Stimulated activated CD8-positive, alpha-beta memory T cell treated with anti-CD3 and anti-CD28 coated beads, Interleukin-15, amount 100 ng/mL, for 1 hour (primary cell): ENCODE results near the gene PMFBP1.

Source experiments
- DNase-seq: peaks from one replicate; pipeline ENCODE4 v3.0.0-alpha.2; 2020; ENCODE audit warnings: low read depth

The PMFBP1 gene

GRCh38 chr16:72182976-72183375 lies 11.0 kb upstream of the PMFBP1 start:
- DNase-seq: no peak

- DNase-seq: no peak
Measured at GRCh38 chr16:72179204-72179970, 7.4 kb upstream of the PMFBP1 start.

DNA sequence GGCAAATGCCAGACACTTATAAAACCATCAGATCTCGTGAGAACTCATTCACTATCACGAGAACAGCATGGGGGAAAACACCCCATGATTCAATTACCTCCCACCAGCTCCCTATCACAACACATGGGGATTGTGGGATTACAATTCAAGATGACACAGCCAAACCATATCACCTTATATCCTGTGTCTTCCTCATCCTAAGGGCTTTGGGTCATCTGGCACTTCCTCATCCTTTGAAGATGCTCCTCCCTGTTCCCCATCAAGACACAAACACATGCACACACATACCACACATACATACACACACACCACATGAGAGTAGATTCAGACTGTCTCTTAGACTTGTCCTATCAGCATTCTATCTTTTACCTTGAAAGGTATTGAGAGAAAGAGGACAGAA lies 2.8 kb upstream of the PMFBP1 start:
- DNase-seq: no peak

DNA sequence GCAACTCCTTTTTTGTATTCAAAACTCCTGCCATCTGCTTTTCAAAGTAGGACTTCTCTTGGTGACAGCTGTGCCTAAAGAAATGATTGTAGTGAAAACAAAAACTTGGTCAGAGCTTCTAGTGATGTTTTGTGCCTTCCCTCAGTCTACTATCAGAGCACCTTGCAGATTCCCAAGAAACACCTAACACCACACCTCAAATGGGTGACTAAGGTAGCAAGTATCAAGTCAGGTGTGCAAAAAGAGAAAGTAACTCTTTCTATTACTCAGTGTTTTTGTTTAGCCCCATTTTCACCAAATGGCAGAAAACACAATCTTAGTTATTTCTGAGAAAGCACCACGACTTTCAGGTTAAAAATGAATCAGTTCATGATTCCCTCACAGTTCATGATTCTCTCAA lies 2.0 kb upstream of the PMFBP1 start:
- DNase-seq: no peak

DNA sequence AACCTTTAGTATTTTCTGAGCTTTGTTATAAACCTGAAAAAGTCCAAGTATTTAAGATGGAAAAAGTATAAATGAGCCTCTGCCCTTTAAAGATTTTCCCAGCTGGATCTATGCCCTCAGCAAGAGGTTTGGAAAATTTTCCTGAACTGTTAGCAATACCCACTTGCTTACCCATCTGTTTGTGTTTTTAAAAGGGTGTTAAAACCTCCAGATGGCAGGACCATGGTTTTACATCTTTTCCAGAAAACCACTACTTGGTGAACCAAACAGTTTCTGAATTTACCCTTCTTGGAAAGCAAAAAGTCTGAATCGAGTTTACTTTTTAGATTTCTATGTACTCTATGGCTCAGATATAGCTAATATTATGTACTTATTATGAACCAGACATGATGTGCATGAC lies 719 bp downstream of the PMFBP1 start:
- DNase-seq: no peak

DNA sequence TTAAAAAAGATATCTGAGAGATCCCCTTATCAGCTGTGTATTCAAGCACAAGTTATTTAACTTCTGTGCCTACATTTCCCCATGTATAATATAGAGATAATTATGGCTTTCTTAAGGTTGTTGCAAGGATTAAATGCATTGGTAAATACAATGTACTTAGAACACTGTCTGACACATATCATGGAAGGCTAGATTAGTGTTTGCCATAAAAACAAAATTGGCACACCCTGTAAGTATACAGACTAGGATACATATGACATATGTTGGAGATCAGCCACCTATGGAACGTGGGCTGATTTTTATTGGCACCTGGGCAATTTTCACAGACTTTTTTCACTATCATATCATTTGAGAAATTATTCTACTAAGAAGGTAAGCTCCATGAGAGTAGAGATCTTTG lies 2.2 kb downstream of the PMFBP1 start:
- no peak for DNase-seq

GRCh38 chr16:72168365-72168764 lies 3.6 kb downstream of the PMFBP1 start:
- DNase-seq: no peak

- no peak for DNase-seq
Measured at GRCh38 chr16:72166954-72167561, 4.9 kb downstream of the PMFBP1 start.

DNA sequence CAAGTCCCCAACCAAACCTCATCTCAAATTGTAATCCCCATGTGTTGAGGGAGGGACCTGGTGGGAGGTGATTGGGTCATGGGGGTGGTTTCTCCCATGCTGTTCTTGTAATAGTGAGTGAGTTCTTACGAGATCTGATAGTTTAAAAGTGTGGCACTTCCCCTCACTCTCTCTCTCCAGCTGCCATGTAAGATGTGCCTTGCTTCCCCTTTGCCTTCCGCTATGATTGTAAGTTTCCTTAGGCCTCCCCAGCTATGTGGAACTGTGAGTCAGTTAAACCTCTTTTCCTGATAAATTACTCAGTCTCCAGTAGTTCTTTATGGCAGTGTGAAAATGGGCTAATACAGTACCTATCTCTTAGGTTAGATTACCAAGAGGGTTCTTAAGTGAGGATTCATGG lies 5.8 kb downstream of the PMFBP1 start:
- DNase-seq: no peak

- DNase-seq: no peak
Measured at GRCh38 chr16:72164691-72165090, 7.3 kb downstream of the PMFBP1 start.

- no peak for DNase-seq
Measured at GRCh38 chr16:72162105-72162692, 9.8 kb downstream of the PMFBP1 start.

DNA sequence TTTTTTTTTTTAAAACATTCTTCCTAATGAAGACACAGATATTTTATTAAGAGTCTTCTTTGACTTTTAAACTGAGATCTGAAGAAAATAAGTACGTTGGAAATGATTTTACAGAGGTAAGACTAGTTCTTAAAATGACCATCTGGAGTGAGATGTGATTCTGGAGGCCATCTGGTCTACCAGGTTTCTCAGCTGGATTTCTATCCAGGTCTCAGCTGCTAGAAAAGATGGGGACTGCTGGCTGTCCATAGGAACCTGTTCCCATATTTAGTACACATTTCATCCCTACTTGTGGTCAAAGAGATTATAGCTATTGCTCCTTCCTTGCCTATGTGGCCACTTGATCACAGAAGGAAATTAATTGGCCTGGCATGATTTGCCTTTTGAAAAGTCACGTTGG lies 12.2 kb downstream of the PMFBP1 start:
- no peak for DNase-seq

DNA sequence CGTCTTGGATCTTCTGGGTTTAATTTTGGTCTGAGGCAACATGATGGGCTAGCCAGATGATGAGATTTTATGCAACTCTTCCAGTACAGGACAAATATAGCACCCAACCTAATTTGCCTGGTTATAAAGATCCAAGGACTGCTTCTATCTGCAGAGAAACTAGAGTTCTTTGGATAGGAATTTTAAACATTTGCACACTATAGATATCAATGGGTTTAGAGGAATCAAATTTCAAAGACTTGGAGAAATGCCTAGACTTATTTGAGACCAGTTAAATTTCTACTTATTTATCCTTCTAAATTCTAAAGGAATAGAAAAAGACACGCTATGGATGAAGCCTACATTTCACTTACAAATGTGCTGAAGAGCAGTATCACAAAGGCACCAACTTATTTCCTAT lies 12.6 kb downstream of the PMFBP1 start:
- DNase-seq: no peak

DNA sequence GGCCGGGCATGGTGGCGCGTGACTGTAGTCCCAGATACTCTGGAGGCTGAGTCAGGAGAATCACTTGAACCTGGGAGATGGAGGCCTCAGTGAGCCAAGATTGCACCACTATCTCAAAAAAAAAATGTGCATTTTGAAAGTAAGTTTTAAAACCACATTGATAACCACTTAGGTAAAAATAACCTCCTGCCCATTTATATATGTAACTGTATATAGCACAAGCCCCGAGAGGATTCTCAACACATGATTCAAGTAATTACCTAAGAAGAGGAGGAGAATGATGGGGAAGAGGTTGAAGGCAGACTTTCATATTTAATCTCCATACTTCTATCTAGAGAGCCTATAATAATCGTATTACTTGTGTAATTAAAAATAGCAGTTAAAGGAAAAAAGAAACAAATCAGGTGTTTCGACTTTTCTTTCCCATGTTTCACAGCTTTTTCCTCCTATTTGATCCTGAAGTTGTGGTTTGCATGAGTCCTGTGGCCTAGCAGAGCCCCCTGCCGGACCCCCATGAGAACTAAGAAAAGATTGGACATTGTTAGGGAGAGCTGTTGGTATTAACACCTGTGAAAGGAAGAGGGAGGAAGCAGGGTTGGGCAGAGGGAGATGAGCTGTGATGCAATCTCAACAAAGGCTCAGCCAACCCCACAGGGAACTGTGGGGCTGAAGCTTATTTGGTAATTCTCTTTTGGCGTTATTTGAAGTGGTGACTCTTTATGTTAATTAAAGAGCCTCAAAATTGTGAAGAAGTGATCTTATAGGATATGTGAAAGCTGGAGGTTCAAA lies 22.1 kb downstream of the PMFBP1 start:
- no peak for DNase-seq

DNA sequence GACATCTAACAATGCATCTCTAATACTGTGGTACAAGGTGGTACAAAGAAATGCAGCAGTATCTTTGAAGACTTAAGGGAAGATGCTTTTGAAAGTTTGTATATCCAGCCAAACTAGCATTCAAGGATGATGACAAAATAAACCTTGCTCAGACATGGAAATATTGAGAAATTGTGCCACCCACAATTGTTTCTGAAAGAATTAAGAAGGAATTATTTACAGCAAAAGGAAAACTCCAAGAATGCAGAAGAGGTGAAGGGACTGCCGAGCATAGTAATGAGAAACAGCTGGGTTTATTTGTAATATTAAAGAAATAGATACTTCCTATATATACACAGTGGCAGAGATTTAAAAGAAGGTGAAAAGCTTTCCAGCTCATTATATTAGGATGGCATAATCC lies 29.5 kb downstream of the PMFBP1 start:
- no peak for DNase-seq

DNA sequence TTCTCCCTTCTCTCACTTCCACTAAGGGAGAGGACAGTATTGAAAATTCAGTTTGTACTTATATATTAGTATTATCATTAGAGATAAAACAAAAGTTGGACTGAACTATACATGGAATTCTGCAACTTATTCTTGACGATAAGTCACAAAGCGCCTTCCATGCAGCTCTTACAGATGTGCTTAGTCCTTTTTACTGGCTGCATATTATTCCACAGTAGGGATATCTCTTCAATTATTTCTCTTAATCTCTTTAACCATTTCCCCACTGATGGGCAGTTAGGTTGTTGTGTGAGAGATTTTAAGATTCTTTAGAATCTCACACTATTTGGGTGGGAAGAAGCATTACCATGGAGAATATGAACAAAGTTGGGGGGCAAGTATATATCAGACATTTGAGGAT lies 32.0 kb downstream of the PMFBP1 start:
- no peak for DNase-seq

- no peak for DNase-seq
Measured at GRCh38 chr16:72138064-72138572, 33.8 kb downstream of the PMFBP1 start.

GRCh38 chr16:72137380-72138063 lies 34.4 kb downstream of the PMFBP1 start:
- no peak for DNase-seq

- DNase-seq: no peak
Measured at GRCh38 chr16:72134507-72134906, 37.4 kb downstream of the PMFBP1 start.

- no peak for DNase-seq
Measured at GRCh38 chr16:72132726-72133125, 39.2 kb downstream of the PMFBP1 start.

DNA sequence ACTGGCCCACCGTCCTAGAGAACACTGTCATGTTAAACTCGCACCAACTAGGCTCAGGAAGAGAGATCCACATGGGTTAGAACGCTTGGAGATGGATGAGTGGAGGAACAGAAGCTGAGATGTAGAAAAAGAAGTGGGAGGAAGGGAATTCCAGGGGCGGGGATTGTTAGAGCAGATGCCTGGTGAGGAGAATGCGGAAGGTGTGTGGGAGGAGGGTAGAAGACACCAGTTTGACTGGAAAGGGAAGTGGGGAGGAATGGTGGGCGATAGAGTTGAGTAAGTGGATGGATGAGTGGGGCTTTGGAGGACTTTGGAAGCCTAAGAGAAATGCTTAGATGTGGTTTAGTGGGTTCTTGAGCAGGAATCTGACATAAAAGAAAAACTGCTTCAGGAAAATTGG lies 40.9 kb downstream of the PMFBP1 start:
- DNase-seq: no peak
